Right renal pelvis (tissue), 4 donors: ENCODE data around the gene ST6GAL2. TPM values are rescaled to one million over a fixed set of nuclear protein-coding genes. Genes with fewer than 3 reads are reported as not detected.

Experiments used
- DNase-seq, 4 donors: peaks; one replicate each; pipeline ENCODE4 v3.0.0-alpha.2; 2013; ENCODE audit warnings: low read depth in 4 of 4, low spot score in 3 of 4, missing footprints in 1 of 4
- polyA plus RNA-seq, 4 donors: library from polyadenylated mRNA; unstranded; fragments of 120-200 nt; gene quantifications; one replicate each; pipeline ENCODE4 v1.2.1, GENCODE V29; 2013; ENCODE audit not compliant: insufficient read length in 4 of 4

Gene ST6GAL2
- polyA plus RNA-seq, result 10 to 100 TPM; 15.8 to 25.4 (median 18.1) TPM

- peak in 3 of 4 donors; percentile 28 to 55 (median 44) for DNase-seq
Measured at GRCh38 chr2:106885971-106886915, at the start of gene ST6GAL2. TSS of gene ST6GAL2 (minus strand) at chr2:106886167. CDS start at chr2:106843977, 42,190 bp downstream.

GRCh38 chr2:106932644-106933043 lies 46.7 kb upstream of the ST6GAL2 start:
- DNase-seq, result no peak

DNA sequence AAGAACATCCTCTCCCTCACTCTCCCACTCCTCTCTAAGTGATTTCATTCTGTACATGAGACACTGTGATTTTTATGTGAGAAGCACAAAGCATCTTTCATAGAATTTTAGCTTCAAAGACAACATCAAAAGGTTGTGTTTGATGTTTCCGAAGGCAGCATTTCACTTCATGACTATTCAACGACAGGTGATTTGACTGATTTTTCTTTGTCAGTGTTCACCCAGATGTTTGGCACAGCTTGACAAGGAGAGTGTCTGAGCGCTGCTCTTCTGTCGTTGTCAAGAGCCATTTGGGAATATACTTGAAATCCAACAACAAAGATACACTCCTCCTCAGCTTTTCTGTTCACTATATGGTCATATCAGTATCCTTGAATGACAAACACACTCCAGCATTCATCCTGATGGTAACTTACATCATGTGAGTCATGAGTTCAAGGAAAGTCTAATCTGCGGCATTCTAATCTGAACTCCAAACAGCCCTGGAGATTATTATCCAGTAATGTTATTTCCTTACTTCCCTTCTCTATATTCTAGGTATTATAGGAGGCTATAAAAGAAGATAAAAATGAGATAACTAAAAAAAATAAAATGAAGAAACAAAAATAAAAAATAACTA lies 45.9 kb upstream of the ST6GAL2 start:
- no peak for DNase-seq

DNA sequence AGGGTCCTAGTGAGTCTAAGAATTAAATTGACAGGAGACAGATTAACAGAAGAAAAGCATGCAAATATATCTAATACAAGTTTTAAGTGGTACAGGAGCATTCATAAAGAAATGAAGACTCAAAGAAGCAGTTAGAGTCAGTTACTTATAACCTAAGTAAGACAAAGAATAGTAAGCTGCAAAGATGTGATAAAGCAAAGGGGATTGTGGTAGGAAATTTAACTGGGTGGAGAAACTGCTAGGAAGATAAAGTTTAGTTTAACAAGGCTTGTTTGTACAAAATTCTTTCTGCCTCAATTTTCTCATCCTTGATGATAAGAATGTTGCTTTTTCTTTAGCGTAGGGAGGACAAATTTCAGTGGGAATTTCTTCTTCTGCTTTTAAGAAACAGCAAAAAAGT lies 35.5 kb upstream of the ST6GAL2 start:
- DNase-seq, result no peak

GRCh38 chr2:106919012-106919411 lies 33.0 kb upstream of the ST6GAL2 start:
- no peak for DNase-seq

- DNase-seq, result no peak
Measured at GRCh38 chr2:106904242-106904641, 18.3 kb upstream of the ST6GAL2 start.

DNA sequence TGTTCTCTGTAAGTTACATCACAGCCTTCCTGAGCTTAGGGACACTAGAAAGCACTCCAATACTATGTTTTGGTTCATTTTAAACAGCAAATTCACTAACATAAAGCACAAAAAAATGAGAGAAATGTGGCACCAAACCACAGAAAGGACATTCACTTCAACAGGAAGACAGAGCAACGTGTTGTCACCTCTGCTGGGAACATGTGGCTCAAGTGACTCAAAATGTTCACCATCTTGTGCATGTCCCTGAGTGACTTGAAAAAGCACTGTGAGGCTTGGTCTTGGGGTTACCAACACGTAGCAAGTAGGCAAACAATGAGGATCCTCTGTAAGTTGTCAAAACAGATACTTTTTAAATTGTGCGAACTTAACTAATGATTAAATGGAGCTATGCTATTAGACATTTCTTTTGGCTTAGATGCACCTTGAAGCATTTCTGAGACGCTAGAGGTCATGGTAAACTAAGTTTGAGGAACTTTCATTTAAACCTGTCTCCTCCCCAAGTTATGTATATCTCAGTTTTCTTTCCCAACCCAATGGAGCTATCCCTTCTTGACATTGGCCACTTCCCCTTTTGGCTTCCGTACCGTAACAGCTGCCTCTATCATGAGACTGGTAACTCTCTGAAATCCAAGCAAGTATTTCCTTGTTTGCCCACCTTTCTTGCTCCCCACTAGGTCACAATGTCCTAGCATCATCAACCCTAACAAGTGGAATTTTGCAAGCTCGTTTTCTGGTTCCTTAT lies 14.0 kb upstream of the ST6GAL2 start:
- DNase-seq, result no peak

DNA sequence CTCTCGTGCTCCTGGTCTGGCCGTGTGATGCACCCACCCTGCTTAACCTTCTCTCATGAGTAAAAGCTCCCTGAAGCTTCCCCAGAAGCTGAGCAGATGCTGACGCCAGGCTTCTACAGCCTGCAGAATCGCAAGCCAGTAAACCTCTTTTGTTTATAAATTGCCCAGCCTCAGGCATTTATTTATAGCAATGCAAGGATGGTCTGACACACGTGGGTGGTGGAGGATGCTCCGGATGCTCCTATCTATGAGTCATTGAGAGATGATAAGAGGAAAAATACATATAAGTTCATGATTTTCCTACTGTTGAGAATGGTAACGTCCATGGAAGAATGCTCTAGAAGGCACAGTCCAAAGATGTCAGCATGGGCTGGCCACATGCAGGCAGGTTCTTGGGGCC lies 8.6 kb upstream of the ST6GAL2 start:
- no peak for DNase-seq

- DNase-seq, result no peak
Measured at GRCh38 chr2:106892048-106892447, 6.1 kb upstream of the ST6GAL2 start.

DNA sequence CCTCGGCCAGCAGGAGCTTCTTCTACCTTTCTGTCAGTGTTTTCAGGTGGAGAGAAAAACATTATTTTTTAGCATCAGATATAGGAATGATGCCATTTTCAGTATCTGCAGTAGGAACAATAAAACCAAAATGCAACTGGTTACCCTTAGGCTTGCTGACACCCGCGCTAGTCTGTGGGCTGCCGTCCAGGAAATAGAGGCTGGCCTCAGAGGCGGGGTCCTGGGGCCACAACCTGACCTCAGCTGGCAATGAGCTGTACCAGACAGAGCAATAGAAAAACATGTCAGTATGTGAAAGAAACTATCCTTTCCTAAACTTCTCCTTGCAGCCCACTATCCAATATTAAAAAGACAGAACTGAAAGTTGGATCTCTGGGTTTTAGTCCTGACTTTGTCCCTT lies 4.6 kb upstream of the ST6GAL2 start:
- DNase-seq, result no peak

DNA sequence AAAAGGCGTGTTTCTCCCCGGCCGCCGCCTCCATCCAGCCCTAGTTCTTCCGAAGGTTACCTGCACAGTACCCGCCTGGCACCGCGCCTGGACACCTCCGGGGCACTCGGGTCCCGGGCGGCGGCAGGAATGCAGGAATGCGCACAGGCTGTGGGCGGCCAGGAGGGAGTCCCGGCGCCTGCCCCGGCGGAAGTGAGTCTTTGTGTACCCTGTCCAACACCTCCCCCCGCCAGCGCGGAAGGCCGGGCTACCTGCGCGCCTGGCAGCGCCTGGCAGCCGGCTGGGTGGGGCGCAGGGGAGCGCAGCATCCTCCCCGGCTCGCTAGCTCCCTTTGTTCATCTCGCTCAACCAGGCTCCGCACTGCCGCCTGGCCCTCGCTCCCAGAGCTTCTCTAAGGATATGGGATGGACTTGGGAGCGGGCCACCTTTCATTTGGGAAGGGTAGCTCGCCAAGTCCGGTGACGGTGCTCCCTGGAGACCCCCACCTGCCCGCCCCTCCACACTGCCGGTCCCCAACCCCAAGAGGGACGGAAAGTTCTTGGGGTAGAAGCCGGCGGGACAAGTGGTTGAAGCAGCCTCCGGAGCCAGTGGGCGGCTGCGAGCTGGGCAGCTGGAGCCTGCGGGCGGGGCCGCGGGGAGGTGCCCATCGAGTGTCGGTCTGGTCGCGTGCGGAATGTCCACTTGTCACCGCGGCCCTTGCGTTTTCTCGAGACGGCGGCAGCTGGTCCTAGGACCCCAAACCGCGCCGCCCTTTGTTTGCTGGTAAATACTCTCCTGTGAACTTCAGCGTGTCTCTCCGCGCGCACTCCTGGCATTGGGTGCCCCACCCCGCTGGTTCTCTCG lies 1.2 kb upstream of the ST6GAL2 start:
- peak in 3 of 4 donors; percentile 34 to 49 (median 42) for DNase-seq

DNA sequence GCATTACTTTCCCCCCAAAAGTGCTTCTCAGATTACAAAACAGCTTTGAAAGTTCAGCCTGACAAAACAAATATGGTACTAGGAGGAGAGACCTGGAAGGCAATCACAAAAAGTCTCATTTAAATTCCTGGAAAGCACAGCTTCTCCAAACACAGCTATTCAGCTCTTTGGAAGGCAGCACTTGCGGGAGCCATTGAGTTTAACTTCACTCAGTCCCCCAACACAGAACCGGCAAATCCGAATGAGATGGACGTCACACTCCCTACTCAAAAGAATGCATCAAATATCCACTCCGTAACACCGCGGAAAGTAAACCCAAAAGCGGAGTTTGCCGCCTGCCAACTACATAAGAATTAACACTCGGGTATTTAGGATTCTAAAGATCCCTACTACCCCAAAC lies 638 bp downstream of the ST6GAL2 start:
- peak in 3 of 4 donors; percentile 23 to 41 (median 28) for DNase-seq

- no peak for DNase-seq
Measured at GRCh38 chr2:106882673-106883072, 3.3 kb downstream of the ST6GAL2 start.

GRCh38 chr2:106878206-106878605 lies 7.8 kb downstream of the ST6GAL2 start:
- DNase-seq, result no peak

GRCh38 chr2:106876699-106877098 lies 9.3 kb downstream of the ST6GAL2 start:
- DNase-seq, result no peak

DNA sequence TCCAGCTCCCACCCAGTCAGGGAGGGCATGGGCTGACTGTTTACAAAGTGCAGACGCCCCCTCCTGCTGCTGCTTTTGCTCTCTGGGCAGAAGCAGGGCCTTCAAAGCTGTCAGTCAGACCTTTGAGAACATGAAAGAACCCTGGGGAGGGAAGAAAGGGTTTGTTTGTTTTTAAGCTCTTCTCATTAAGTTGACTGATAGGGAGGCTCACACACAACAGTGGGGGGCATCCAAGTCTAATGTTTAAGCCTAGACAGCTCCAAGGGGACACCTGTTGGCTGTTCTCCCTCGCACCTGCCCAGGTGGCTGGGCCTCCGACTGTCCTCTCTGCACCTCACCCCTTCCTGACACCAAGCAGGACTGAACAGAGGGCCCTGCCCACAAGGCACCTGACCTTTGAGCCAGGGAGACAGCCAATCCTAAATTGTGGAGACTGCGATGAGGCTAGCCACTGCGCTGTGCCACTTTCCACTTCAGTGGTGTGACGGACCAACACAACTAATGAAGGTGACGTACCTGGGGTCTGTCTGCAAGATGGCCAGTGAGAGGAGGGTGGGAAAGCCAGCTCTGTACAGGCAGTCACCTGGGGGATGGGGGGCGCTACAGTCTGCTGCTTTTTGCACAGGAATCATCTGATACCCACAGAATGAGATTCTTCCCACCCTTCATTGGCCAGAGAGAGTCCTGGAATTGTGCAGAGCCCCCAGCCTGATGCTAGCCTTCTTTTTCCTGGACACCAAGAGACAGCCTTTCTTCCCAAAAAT lies 16.3 kb downstream of the ST6GAL2 start:
- DNase-seq, result no peak

- peak in 1 of 4 donors; percentile 31 for DNase-seq
Measured at GRCh38 chr2:106868275-106868674, 17.7 kb downstream of the ST6GAL2 start.

DNA sequence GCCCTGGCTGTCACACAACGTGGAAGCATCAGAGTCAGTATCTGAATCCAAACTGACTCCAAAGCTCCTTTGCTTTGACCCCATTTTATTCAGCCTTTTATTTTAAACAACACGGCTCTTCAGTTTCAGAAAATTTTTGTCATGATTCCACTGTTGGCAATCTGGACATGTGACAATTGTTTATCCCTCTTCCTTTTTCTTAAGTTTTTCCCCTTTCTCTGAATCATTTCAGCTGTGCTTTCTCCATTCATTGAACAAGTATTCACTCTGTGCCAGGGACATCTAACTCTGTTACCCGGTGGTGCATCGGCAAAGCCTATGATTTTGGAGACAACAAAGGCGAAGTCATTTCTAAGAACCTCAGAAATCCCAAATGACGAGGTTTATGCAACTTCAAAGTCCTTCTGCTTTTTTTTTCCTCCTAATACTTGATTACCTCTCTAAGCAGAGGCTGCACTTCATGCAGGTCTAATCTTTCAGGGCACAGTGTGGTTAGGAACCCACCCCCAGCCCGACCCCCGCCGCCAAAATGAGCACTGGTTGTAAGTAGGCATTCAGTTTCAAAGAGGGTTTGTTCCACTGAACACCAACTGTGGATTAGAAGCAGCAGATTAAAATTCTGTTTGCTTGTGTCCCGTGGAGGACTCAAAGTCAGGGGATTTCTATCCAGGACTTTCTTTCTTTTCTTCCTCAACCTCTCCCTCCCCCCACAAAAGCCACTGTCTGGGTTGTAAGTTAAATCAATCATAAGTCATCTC lies 18.6 kb downstream of the ST6GAL2 start:
- DNase-seq, result no peak

GRCh38 chr2:106866641-106867040 lies 19.3 kb downstream of the ST6GAL2 start:
- DNase-seq, result no peak
